Measurements from ENCODE around the gene CHCHD6.

CHCHD6 gene

GRCh38 chr3:126731044-126731443 lies 27.0 kb downstream of the CHCHD6 start:
- no peaks in the 10 kb centered on the region for H3K9me3 ChIP-seq (ENCODE audit: control insufficient read depth, insufficient read depth, low read length)
- no peak overlapping the region for H3K4me3 ChIP-seq (ENCODE audit: low read depth, low read length)
- no peaks in the 10 kb centered on the region for H3K27me3 ChIP-seq (ENCODE audit: control insufficient read depth, insufficient read depth, low read length)
- no peaks in the 10 kb centered on the region for H3K4me1 ChIP-seq (ENCODE audit: control insufficient read depth, insufficient read depth, low read length)
- H3K27ac ChIP-seq (ENCODE audit: low read depth, low read length), result no peak overlapping the region
- no peak overlapping the region for H3K9ac ChIP-seq (ENCODE audit: low read depth, low read length)
- peaks cover 24% of the 10 kb centered on the region for H3K36me3 ChIP-seq (ENCODE audit: control insufficient read depth, insufficient read depth, low read length)

- H3K4me1 ChIP-seq (ENCODE audit: control insufficient read depth, insufficient read depth, low read length), result no peaks in the 10 kb centered on the region
- H3K9ac ChIP-seq (ENCODE audit: low read depth, low read length), result no peak overlapping the region
- peaks cover 19% of the 10 kb centered on the region for H3K36me3 ChIP-seq (ENCODE audit: control insufficient read depth, insufficient read depth, low read length)
- H3K4me3 ChIP-seq (ENCODE audit: low read depth, low read length), result no peak overlapping the region
- H3K9me3 ChIP-seq (ENCODE audit: control insufficient read depth, insufficient read depth, low read length), result no peaks in the 10 kb centered on the region
- no peaks in the 10 kb centered on the region for H3K27me3 ChIP-seq (ENCODE audit: control insufficient read depth, insufficient read depth, low read length)
- H3K27ac ChIP-seq (ENCODE audit: low read depth, low read length), result no peak overlapping the region
Measured at GRCh38 chr3:126732281-126733060, 28.4 kb downstream of the CHCHD6 start.

- H3K4me1 ChIP-seq (ENCODE audit: control insufficient read depth, insufficient read depth, low read length), result no peaks in the 10 kb centered on the region
- H3K27ac ChIP-seq (ENCODE audit: low read depth, low read length), result no peak overlapping the region
- no peak overlapping the region for H3K4me3 ChIP-seq (ENCODE audit: low read depth, low read length)
- H3K27me3 ChIP-seq (ENCODE audit: control insufficient read depth, insufficient read depth, low read length), result no peaks in the 10 kb centered on the region
- no peaks in the 10 kb centered on the region for H3K9me3 ChIP-seq (ENCODE audit: control insufficient read depth, insufficient read depth, low read length)
- no peak overlapping the region for H3K9ac ChIP-seq (ENCODE audit: low read depth, low read length)
- H3K36me3 ChIP-seq (ENCODE audit: control insufficient read depth, insufficient read depth, low read length), result peaks cover 18% of the 10 kb centered on the region
Measured at GRCh38 chr3:126733061-126733430, 29.0 kb downstream of the CHCHD6 start.

GRCh38 chr3:126734106-126734723 lies 30.2 kb downstream of the CHCHD6 start:
- Histone ChIP-seq H3K4me3 (ENCODE audit: low read depth, low read length) (no peak overlapping the region), H3K9me3 (ENCODE audit: control insufficient read depth, insufficient read depth, low read length) (no peaks in the 10 kb centered on the region), H3K27ac (ENCODE audit: low read depth, low read length) (no peak overlapping the region), H3K9ac (ENCODE audit: low read depth, low read length) (no peak overlapping the region), H3K36me3 (ENCODE audit: control insufficient read depth, insufficient read depth, low read length) (peaks cover 18% of the 10 kb centered on the region), H3K27me3 (ENCODE audit: control insufficient read depth, insufficient read depth, low read length) (no peaks in the 10 kb centered on the region), H3K4me1 (ENCODE audit: control insufficient read depth, insufficient read depth, low read length) (no peaks in the 10 kb centered on the region)

- no peaks in the 10 kb centered on the region for H3K9me3 ChIP-seq (ENCODE audit: control insufficient read depth, insufficient read depth, low read length)
- no peak overlapping the region for H3K27ac ChIP-seq (ENCODE audit: low read depth, low read length)
- no peaks in the 10 kb centered on the region for H3K4me1 ChIP-seq (ENCODE audit: control insufficient read depth, insufficient read depth, low read length)
- H3K27me3 ChIP-seq (ENCODE audit: control insufficient read depth, insufficient read depth, low read length), result no peaks in the 10 kb centered on the region
- no peak overlapping the region for H3K4me3 ChIP-seq (ENCODE audit: low read depth, low read length)
- peaks cover 18% of the 10 kb centered on the region for H3K36me3 ChIP-seq (ENCODE audit: control insufficient read depth, insufficient read depth, low read length)
- no peak overlapping the region for H3K9ac ChIP-seq (ENCODE audit: low read depth, low read length)
Measured at GRCh38 chr3:126737527-126737926, 33.5 kb downstream of the CHCHD6 start.

GRCh38 chr3:126742057-126742456 lies 38.0 kb downstream of the CHCHD6 start:
- Histone ChIP-seq H3K9ac (ENCODE audit: low read depth, low read length) (no peak overlapping the region), H3K4me3 (ENCODE audit: low read depth, low read length) (no peak overlapping the region), H3K4me1 (ENCODE audit: control insufficient read depth, insufficient read depth, low read length) (no peaks in the 10 kb centered on the region)

GRCh38 chr3:126743350-126743749 lies 39.3 kb downstream of the CHCHD6 start:
- Histone ChIP-seq H3K4me3 (ENCODE audit: low read depth, low read length) (no peak overlapping the region), H3K36me3 (ENCODE audit: control insufficient read depth, insufficient read depth, low read length) (no peaks in the 10 kb centered on the region), H3K9me3 (ENCODE audit: control insufficient read depth, insufficient read depth, low read length) (no peaks in the 10 kb centered on the region), H3K4me1 (ENCODE audit: control insufficient read depth, insufficient read depth, low read length) (no peaks in the 10 kb centered on the region), H3K9ac (ENCODE audit: low read depth, low read length) (no peak overlapping the region), H3K27me3 (ENCODE audit: control insufficient read depth, insufficient read depth, low read length) (no peaks in the 10 kb centered on the region), H3K27ac (ENCODE audit: low read depth, low read length) (no peak overlapping the region)

More at GRCh38 chr3:126742057-126742456, 38.0 kb downstream of the CHCHD6 start:
- Histone ChIP-seq H3K27me3 (ENCODE audit: control insufficient read depth, insufficient read depth, low read length) (no peaks in the 10 kb centered on the region), H3K27ac (ENCODE audit: low read depth, low read length) (no peak overlapping the region), H3K36me3 (ENCODE audit: control insufficient read depth, insufficient read depth, low read length) (no peaks in the 10 kb centered on the region), H3K9me3 (ENCODE audit: control insufficient read depth, insufficient read depth, low read length) (no peaks in the 10 kb centered on the region)

- H3K4me3 ChIP-seq (ENCODE audit: low read depth, low read length), result no peak overlapping the region
- no peak overlapping the region for H3K27ac ChIP-seq (ENCODE audit: low read depth, low read length)
- no peaks in the 10 kb centered on the region for H3K4me1 ChIP-seq (ENCODE audit: control insufficient read depth, insufficient read depth, low read length)
- H3K27me3 ChIP-seq (ENCODE audit: control insufficient read depth, insufficient read depth, low read length), result no peaks in the 10 kb centered on the region
- H3K36me3 ChIP-seq (ENCODE audit: control insufficient read depth, insufficient read depth, low read length), result no peaks in the 10 kb centered on the region
- H3K9ac ChIP-seq (ENCODE audit: low read depth, low read length), result no peak overlapping the region
- H3K9me3 ChIP-seq (ENCODE audit: control insufficient read depth, insufficient read depth, low read length), result no peaks in the 10 kb centered on the region
Measured at GRCh38 chr3:126743781-126744180, 39.7 kb downstream of the CHCHD6 start.

- Histone ChIP-seq H3K4me3 (ENCODE audit: low read depth, low read length) (no peak overlapping the region), H3K36me3 (ENCODE audit: control insufficient read depth, insufficient read depth, low read length) (no peaks in the 10 kb centered on the region), H3K27me3 (ENCODE audit: control insufficient read depth, insufficient read depth, low read length) (no peaks in the 10 kb centered on the region), H3K9me3 (ENCODE audit: control insufficient read depth, insufficient read depth, low read length) (no peaks in the 10 kb centered on the region), H3K27ac (ENCODE audit: low read depth, low read length) (no peak overlapping the region), H3K9ac (ENCODE audit: low read depth, low read length) (no peak overlapping the region), H3K4me1 (ENCODE audit: control insufficient read depth, insufficient read depth, low read length) (0 out of 2 replicates have a peak, but pooled peaks cover 5% of the 10 kb centered on the region)
Measured at GRCh38 chr3:126745760-126746394, 41.8 kb downstream of the CHCHD6 start.

GRCh38 chr3:126746395-126747177 lies 42.5 kb downstream of the CHCHD6 start:
- no peaks in the 10 kb centered on the region for H3K9me3 ChIP-seq (ENCODE audit: control insufficient read depth, insufficient read depth, low read length)
- H3K4me1 ChIP-seq (ENCODE audit: control insufficient read depth, insufficient read depth, low read length), result peaks cover 11% of the 10 kb centered on the region
- H3K4me3 ChIP-seq (ENCODE audit: low read depth, low read length), result no peak overlapping the region
- no peaks in the 10 kb centered on the region for H3K36me3 ChIP-seq (ENCODE audit: control insufficient read depth, insufficient read depth, low read length)
- no peak overlapping the region for H3K9ac ChIP-seq (ENCODE audit: low read depth, low read length)
- H3K27me3 ChIP-seq (ENCODE audit: control insufficient read depth, insufficient read depth, low read length), result no peaks in the 10 kb centered on the region
- no peak overlapping the region for H3K27ac ChIP-seq (ENCODE audit: low read depth, low read length)

All from HUES48 (cell line).